Measurements from ENCODE around the gene HBE1.
"Not testable (repeated sequence)": the region's sequence is repeated elsewhere in the genome, so short reads cannot be mapped to it uniquely, and the experiment has no call there.

The HBE1 gene

GRCh38 chr11:5269715-5270147 lies at the start of gene HBE1:
Gene HBE1 (minus strand): TSS chr11:5269945. CDS start chr11:5269890, 55 bp downstream.
- no peak for DNase-seq

- DNase-seq: no peak
These were observed 47.5 kb upstream of the HBE1 start for GRCh38 chr11:5317292-5317691.

- not testable (repeated sequence) for DNase-seq
These were observed 43.7 kb upstream of the HBE1 start for GRCh38 chr11:5313326-5314023.

DNA sequence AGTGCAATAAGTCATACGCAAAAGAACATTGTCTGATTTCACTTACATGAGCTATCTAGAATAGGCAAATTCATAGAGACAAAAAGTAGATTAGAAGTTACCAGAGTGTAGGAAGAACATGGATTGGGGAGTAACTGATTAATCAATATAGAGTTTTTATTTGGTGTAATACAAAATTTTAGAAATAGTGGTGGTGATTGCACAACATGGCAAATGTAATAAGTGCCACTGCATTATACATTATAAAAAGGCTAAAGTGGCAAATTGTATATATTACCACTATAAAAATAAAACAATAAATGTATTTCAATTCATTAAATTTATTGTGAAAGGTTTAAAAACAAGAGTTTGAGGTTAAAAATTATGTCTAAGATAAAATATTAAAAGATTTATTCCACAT lies 40.7 kb upstream of the HBE1 start:
- no peak for DNase-seq

GRCh38 chr11:5307256-5308019 lies 37.7 kb upstream of the HBE1 start:
- DNase-seq: no peak

DNA sequence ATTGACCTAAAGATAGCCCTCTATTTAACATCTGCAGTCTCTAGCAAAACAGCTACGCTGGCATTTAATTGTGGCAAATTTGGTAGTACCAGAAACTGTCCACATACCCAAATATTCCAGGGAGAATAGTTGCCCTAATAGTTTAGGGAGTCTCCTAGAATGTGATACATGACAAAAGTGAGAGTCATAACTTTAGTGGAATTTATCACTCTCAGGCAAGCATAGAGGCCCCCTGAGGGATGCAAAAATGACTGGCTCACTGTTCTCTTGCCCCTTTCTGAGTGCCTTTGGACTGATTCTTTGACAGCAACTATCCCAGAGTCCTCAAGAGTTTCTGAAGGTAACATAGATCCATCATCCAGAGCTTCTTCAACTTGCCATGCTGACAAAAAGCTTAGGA lies 34.3 kb upstream of the HBE1 start:
- DNase-seq: no peak

GRCh38 chr11:5303626-5304025 lies 33.9 kb upstream of the HBE1 start:
- no peak for DNase-seq

DNA sequence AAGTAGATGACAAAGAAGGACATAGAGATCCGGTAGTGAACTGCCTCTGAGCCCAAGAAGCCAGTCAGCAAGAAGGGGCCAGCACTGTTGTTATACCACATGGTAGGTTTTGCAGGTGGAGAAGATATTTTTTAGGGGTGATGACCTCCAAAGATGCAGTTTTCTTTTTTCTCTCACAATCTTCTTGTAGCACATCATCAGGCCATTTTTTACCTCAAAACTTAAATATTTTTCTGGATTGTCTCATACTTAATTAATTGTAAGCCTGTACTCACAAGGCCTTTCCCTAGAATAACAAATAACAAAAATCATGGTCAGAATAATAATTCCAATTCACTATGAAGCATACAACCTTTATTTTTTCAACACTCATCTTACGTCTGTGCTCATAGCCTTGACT lies 32.1 kb upstream of the HBE1 start, which contains the start of gene OR51B4:
OR51B4 (minus strand) TSS at position 101 of the 400 bp plus-strand sequence; CDS start at position 101, 0 bp downstream.
- DNase-seq: no peak

- DNase-seq: no peak
These were observed 30.5 kb upstream of the HBE1 start for GRCh38 chr11:5300251-5300650.

DNA sequence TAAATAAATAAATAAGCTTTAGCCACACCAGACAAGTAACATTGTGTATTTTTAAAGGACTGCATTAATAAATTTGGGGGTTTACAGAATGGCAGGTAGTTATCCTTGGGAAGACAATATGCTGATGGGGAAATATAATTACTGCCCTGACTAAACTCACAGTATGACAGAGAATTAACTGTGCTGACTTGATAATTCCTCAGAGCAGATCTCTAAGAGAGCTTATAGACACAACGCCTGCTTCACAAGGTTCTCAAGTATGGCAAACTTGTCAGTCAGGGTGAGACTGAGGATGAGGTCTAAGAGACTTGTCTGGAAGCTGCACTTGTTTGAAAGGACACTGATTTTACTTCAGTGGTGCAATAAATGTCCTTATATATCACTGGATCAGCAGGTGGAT lies 28.7 kb upstream of the HBE1 start:
- DNase-seq: no peak

- DNase-seq: no peak
These were observed 28.1 kb upstream of the HBE1 start for GRCh38 chr11:5297721-5298323.

DNA sequence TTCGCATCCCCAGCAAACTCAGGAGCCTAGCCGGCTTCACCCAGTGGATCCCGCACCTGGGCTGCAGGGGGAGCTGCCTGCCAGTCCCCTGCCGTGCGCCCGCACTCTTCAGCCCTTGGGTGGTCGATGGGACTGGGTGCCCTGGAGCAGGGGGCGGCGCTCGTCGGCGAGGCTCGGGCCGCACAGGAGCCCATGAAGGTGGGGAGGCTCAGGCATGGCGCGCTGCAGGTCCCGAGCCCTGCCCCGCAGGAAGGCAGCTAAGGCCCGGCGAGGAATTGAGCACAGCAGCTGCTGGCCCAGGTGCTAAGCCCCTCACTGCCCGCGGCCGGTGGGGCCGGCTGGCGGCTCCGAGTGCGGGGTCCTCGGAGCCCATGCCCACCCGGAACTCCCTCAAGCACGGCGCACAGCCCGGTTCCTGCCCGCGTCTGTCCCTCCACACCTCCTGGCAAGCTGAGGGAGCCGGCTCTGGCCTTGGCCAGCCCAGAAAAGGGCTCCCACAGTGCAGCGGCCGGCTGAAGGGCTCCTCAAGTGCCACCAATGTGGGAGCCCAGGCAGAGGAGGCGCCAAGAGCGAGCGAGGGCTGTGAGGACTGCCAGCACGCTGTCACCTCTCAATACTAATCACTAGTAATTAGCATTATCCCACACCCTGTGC lies 24.7 kb upstream of the HBE1 start:
- DNase-seq: not testable (repeated sequence)

- no peak for DNase-seq
These were observed 23.3 kb upstream of the HBE1 start for GRCh38 chr11:5293028-5293427.

DNA sequence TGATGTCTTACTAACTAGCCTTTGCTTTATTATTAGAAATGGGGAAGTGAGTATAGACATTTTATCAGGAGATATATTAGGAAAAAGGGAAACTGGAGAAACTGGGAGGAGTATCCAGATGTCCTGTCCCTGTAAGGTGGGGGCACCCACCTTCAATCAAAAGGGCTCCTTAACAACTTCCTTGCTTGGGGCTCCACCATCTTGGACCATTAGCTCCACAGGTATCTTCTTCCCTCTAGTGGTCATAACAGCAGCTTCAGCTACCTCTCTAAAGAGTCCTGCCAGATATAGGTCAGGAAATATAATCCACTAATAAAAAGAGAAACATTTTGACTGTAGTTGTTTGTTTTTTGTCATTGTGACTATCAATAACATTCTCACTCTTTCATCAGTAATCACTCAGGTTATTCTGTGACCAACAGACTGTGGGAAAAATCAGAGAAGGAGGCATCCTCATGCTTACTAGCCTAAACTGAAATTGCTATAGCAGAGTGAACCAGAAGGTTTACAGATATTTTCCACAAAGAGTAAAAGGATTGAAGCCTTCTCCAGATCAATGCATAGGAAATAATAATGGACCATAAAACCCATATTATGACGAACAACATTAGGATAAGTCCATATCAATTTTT lies 21.6 kb upstream of the HBE1 start:
- no peak for DNase-seq

DNA sequence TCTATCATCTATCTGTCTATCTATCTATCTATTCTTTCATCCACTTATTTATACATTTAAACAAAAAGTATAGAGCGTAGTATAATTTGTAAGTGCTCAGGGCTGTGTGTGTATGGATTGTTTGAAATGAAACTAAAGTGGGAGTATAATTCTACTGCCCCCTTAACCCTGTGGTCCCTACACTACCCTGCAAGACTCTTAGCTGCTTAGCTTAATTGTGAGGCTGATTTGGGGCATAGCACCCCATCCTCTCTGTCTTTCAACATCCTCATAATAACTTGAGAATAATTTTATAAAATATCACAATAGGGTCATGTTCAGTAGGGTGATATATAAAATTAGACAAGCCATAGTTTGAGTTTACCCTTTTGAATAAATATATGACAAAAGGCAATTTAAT lies 20.4 kb upstream of the HBE1 start:
- DNase-seq: no peak

DNA sequence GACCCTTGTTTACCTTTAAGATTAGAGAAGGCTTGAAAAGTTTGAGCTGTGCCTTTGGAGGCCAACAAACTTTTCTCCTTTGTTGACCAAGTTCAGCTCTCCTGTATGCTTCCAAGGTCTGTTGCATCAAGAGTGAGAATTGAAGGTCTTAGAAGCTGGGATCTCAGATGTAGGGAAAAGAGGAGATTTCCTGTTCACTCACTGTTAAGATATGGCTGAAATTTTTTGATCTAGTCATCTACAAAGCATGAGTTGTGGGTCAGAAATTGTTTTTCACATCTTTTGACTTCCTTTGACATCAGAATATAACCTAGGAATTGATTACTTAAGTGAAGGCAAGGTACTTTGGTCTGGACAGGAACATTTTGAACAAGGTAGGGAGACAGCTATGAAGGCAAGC lies 20.0 kb upstream of the HBE1 start:
- no peak for DNase-seq

DNA sequence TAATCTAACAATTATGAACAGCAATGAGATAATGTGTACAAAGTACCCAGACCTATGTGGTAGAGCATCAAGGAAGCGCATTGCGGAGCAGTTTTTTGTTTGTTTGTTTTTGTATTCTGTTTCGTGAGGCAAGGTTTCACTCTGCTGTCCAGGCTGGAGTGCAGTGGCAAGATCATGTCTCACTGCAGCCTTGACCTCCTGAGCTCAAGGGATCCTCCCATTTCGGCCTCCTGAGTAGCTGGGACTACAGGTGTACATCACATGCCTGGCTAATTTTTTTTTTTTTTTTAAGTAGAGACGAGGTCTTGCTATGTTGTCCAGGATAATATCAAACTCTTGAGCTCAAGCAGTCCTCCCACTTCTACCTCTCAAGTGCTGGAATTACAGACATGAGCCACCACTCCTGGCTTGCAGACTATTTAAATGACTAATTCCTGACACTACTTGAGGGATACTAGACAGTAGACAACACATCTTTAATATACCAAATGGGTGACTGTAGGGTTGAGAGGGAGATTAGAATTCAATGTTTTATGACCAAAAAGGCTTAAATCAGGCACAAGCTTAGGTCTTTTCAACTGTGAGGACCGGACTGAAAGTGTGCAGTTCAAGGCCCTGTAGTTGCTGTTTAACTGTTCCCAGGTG lies 19.3 kb upstream of the HBE1 start:
- DNase-seq: no peak

GRCh38 chr11:5288108-5288905 lies 18.6 kb upstream of the HBE1 start:
- DNase-seq: no peak

DNA sequence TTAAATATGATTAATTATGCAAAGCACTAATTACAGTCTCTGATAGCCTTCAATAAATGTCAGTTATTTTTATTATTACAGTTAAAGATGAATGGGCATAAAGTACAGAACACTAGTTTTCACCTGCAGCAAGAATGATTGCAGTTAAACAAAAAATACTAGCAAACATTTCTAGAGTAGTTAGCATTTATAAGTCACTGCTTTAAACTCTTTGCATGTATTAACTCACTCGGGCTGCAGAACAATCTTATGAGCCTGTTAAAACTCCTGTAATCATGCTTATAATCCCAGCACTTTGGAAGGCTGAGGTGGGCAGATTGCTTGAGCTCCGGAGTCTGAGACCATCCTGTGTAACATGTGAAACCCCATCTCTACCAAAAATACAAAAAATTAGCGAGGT lies 17.2 kb upstream of the HBE1 start:
- DNase-seq: no peak

DNA sequence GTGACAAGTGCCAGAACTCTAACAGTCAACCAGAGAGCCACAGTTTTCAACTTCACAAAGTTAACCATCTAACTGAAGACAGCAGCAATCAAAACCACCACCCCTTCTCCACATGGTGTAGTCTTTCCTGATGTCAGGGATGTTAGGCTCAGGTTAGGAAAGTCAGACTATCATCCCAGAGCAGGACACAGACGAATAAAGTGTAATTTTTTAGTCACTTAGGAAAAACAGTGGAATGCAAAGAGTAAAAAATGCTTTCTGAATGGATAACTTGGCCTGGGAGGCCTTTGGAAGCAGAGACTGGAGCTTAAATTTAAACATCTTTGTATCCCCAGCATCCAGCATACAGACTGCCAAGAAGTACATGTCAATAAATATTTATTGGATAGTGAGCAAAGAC lies 16.6 kb upstream of the HBE1 start:
- no peak for DNase-seq

- DNase-seq: no peak
These were observed 16.1 kb upstream of the HBE1 start for GRCh38 chr11:5285703-5286340.

All from right hindlimb (tissue), 1 donor.